HepG2 (cell line): ENCODE data around the gene AUTS2.

Source experiments
- BORCS8-MEF2B ChIP-seq: sonication (generic); formaldehyde crosslinking; IDR thresholded peaks from 2 replicates; pipeline ENCODE4 v1.8.0; 2022; ENCODE audit warnings: mild to moderate bottlenecking, missing genetic modification reagents
- TAF15 ChIP-seq: fragments of 200-400 bp; formaldehyde crosslinking; IDR thresholded peaks from one replicate; pipeline ENCODE4 v1.6.1; 2018; ENCODE audit warnings: mild to moderate bottlenecking, low read depth, low read length; ENCODE audit not compliant: poor library complexity, severe bottlenecking
- TF ChIP-seq, protein P1 (sequence below), 2 experiments: IDR thresholded peaks; 2 replicates each; pipeline ENCODE4 v1.6.1; 2011 to 2012; ENCODE audit warnings: low read length in 2 of 2, borderline replicate concordance in 1 of 2, low read depth in 1 of 2, mild to moderate bottlenecking in 1 of 2, moderate library complexity in 1 of 2

DNA sequence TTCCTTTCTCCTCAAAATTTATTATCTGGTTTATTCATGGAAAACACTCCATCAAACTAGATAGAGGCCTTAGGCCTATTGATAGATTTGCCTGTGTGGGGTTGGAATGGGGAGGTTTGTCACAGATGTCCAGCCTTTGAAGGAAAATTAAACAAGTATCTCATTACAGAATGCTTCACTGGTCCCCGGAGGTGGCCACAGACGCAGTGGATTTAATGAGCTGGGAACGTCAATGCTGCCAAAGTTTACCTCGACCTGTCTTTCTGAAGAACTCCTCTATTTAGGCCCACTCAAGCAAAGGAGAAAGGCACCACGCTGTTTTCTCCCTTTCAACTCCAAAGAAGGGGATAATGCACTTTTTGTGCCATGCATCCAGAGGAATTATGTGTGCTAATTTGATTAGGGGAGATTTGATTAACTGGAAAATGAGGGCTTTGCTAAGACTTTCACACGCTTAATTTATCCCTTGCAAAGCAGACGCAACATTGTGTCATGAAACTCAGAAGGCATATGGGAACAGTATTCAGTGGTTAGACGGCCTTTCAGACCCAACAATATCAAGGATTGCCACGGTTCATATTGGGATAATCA is 974.9 kb downstream of the AUTS2 start:
- TF ChIP-seq, protein P1, sequence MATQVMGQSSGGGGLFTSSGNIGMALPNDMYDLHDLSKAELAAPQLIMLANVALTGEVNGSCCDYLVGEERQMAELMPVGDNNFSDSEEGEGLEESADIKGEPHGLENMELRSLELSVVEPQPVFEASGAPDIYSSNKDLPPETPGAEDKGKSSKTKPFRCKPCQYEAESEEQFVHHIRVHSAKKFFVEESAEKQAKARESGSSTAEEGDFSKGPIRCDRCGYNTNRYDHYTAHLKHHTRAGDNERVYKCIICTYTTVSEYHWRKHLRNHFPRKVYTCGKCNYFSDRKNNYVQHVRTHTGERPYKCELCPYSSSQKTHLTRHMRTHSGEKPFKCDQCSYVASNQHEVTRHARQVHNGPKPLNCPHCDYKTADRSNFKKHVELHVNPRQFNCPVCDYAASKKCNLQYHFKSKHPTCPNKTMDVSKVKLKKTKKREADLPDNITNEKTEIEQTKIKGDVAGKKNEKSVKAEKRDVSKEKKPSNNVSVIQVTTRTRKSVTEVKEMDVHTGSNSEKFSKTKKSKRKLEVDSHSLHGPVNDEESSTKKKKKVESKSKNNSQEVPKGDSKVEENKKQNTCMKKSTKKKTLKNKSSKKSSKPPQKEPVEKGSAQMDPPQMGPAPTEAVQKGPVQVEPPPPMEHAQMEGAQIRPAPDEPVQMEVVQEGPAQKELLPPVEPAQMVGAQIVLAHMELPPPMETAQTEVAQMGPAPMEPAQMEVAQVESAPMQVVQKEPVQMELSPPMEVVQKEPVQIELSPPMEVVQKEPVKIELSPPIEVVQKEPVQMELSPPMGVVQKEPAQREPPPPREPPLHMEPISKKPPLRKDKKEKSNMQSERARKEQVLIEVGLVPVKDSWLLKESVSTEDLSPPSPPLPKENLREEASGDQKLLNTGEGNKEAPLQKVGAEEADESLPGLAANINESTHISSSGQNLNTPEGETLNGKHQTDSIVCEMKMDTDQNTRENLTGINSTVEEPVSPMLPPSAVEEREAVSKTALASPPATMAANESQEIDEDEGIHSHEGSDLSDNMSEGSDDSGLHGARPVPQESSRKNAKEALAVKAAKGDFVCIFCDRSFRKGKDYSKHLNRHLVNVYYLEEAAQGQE (IDR thresholded peaks at IDR 0.05; ENCODE audit: borderline replicate concordance in 1 of 2, low read depth in 1 of 2, low read length in 2 of 2) = no peak
- TF ChIP-seq BORCS8-MEF2B (no peak), TAF15 (no peak)
